ENCODE measurements around the gene ZDHHC7.
A peak's percentile ranks its signal among the peaks of the same experiment; 100 is the strongest.

Gene ZDHHC7

GRCh38 chr16:84989749-84990620, 21.4 kb downstream of the ZDHHC7 start:
- DNase-seq = no peak

DNA sequence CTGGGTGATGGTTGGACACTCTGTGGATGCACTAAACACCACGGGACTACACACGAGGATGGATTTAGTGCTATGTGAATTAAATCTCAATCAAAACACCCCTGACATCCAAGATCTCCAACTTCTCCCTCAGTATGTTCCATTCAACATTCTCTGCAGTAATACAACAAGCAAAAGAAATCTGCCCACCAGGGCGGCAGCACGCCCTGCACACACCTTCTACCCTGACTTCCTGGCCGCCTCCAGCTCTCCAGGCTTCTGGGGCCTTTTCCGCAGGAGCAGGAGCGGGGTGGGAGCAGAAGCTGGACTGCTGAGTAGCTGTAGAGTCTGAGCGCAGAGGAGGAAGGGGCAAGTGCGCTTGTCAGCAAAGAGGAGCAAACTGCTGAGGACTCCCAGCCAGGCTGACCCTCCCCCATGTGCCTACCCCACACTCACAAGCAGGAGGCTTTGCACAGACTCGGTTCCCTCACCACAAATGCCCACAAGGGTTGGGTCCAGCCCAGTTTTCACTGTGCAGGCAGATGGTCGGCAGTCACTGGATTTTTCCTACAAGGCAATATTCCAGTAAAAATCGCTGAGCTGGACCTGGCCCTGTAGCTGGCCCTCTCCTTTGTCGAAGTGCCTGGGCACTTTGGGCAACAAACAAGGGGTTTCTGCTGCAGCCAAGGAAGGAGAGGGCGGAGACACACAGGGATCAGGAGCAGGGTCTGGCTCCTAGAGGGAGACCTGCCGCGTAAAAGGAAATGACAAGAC, 22.8 kb downstream of the ZDHHC7 start:
- DNase-seq = no peak

- DNase-seq = no peak
Observed at GRCh38 chr16:84986879-84987278, 24.5 kb downstream of the ZDHHC7 start.

GRCh38 chr16:84986102-84986501, 25.2 kb downstream of the ZDHHC7 start:
- no peak for DNase-seq

DNA sequence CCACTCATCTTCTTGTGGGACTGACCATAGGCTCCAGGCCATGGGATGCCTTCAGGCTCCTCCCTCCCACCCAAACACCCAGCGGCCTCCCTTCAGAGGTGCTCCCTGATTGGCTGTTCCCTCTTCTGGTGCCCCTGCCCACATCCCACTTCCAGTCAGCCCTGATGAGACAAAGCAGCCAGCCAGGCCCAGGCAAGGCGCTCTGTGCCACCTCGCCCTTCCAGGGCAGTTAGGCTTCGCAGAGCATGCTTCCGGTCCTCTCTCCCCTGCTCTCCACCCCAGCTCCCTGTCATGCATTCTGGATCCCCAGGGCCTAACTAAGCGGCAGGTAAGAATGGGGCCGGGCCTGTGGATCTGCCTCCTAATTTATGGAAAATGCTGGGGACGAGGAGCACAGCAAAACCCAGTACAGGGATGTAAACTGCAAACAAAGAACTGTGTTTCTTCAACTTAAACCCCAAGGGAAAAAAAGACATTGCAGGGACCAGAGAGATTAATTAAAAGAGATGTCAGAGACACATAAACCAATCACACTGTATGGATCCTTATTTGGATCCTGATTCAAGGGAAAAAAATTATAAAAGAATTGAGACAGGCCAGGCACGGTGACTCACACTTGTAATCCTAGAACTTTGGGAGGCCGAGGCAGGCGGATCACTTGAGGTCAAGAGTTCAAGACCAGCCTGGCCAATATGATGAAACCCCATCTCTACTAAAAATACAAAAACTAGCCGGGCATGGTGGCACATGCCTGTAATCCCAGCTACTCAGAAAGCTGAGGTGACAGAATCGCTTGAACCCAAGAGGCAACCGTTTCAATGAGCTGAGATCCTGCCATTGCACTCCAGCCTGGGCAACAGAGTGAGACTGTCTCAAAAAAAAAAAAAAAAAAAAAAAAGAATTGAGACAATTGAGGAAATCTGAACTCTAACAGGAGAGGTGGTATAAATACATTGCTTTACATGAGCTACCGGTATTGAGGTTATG, 26.0 kb downstream of the ZDHHC7 start:
- no peak for DNase-seq

DNA sequence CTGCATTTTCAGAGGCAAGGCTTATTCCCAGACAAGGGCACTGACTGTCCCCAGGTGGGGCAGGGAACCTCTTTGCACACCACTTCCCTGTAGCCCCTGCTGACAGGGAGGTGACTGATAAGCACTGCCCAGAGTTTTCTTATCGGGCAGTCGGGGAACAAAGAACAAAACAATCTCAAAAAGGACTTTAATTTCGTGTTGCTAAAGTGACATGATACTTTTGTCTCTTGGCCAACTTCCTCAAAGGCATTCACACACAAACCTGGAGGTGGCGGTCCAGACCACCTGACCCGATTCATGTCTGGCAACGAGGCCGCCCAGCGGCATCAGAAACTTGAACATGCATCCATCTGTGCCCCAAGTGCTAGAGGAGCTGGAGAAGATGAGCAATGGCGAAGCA, 28.9 kb downstream of the ZDHHC7 start:
- DNase-seq = no peak

- DNase-seq = no peak
Observed at GRCh38 chr16:84979516-84979915, 31.8 kb downstream of the ZDHHC7 start.

DNA sequence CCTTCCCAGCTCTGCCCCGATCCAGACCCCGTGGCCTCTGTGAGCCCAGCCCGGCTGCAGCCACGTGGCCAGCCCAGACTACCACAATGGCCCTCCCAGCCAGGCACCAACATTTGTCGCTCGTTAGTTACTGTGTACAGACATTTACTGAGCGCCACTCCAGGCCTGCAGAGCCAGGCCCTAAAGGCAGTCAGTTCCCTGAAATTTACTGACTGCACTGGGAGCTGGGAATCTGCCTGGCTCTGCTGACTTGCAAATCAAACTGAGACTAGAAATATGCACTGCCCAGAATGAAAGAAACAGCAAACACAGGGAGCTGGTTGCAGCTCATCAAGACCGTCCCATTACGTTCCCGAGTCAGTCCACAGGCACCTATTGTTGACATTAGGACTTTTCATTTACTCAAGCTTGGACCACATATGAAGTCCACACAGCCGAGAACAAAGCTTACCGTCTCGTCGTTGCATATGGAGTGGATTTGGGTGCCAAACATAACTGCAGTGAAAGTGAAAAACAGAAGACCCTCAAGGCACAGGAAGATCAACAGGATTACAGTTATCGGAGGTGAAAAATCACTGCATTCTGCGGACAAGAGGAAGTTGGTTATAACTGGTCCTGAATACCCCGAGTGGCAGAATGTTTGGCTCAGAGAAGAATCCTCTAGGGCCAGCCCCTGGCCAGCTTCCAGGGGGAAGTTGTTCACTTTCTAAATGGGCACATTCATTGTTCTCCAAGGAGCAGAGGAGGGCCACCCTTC, 34.5 kb downstream of the ZDHHC7 start:
- DNase-seq = no peak

DNA sequence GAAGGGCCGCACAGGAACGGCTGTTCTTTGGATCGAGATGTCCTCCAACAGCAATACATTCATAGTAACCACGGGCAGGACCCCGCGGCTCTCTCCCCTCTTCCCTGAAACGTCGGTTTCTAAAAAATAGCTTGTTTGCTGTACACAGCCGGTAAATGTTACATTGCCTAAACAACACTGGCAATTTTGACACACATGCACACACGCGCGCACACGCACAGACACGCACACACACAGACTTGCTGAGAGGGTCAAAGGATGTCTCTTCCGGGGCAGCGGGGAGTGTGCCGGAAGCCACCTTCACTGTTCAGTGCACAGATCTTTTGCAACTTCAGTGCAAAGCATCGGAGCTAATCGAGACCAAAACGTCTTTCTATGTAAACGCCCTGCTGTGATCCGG, 35.8 kb downstream of the ZDHHC7 start:
- no peak for DNase-seq

DNA sequence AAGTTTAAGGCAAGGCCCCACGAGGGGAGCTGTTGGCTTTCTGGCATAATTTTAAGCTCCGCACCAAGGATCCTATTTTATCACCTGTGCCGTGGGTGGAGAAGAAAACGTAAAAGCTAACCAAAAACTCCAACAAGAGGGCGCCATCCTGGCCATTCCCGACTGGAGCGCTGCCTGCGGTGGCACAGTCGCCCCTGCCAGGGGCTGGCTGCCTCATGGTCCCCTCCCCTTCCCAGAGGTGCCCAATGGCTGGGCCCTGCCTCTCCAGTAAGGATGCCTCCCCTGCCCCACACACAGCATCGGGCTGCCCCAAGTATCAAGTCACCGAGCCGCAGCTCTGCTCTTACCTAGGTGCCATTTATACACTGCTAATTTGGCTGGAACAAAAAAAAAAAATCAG, 36.3 kb downstream of the ZDHHC7 start:
- no peak for DNase-seq

GRCh38 chr16:84973776-84974523, 37.4 kb downstream of the ZDHHC7 start:
- DNase-seq = no peak

GRCh38 chr16:84973236-84973635, 38.1 kb downstream of the ZDHHC7 start:
- DNase-seq = no peak

DNA sequence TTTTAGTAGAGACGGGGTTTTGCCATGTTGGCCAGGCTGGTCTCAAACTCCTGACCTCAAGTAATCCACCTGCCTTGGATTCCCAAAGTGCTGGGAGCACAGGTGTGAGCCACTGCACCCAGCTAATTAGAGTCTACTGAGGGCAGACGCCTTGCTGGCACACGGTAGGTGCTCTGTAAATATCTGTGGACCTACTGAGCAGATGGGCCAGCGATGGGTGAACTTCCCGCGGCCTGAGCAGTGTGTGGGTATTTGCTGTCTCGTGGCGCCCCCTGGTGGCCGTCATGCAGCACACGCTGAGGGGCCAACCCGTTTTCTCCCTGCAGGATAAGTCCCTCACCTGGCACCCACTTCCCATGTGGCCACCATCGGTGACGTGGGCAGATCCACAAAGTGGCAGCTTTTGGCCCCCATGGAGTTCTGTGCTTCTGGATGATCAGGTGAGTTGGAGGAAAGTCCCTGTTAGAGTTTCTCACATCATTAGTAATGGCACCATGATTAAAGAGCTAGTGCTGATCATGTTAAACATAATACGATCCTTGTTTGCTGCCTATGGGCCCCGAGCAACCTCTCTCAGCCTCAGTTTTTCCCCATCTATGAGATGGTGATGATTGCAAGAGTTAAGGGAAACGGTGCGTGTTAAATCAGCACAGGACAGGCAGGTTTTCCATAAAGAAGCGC, 40.7 kb downstream of the ZDHHC7 start:
- DNase-seq = peak in 1 of 2 experiments; percentile 54

DNA sequence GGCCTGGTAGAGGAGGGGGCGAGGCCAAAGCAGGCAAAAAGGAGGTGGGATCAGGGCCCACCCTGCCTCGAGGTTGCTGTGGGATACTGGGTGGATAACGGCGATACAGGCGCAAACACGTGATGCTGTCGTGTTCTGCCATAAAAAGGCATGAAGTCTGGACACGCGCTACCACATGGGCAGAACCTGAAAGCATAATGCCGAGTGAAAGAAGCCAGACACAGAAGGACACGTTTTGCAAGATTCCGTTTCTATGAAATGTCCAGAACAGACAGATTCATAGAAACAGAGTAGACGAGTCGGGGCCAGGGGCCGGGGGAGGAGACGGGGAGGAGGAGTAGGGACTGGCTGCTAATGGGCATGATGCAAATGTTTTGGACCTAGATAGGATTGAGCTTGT, 43.5 kb downstream of the ZDHHC7 start:
- DNase-seq = no peak

DNA sequence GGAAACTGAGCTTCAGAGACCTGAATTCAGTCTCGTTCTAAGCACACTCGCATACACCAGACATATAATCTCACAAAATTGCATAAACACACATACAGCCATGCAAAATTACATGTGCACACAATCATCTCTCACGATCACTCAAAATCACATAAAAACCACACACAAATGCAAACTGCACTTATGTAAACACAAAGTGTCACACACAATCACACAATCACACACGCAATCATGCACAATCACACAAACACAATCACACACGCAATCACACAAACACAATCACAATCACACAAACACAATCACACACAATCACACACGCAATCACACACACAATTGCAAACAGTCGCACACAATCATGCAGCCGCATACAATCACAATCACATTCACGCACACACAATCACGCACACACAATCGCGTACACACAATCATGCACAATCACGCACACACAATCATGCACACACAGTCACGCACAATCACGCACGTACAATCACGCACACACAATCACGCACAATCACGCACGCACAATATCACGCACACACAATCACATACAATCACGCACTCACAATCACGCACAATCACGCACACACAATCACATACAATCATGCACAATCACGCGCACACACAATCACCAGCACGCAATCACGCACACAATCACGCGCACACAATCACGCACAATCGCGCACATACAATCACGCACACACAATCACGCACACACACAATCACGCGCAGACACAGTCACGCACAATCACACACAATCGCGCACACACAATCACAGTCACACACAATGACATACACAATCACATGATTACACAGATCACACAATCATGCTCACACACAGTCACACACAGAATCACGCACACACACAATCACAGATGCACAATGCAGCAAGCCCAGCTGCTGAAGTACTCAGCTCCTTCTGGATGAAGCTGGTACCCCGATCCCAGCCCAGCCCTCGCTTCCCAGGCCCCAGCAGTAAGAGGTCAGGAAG, 45.6 kb downstream of the ZDHHC7 start:
- no peak for DNase-seq

DNA sequence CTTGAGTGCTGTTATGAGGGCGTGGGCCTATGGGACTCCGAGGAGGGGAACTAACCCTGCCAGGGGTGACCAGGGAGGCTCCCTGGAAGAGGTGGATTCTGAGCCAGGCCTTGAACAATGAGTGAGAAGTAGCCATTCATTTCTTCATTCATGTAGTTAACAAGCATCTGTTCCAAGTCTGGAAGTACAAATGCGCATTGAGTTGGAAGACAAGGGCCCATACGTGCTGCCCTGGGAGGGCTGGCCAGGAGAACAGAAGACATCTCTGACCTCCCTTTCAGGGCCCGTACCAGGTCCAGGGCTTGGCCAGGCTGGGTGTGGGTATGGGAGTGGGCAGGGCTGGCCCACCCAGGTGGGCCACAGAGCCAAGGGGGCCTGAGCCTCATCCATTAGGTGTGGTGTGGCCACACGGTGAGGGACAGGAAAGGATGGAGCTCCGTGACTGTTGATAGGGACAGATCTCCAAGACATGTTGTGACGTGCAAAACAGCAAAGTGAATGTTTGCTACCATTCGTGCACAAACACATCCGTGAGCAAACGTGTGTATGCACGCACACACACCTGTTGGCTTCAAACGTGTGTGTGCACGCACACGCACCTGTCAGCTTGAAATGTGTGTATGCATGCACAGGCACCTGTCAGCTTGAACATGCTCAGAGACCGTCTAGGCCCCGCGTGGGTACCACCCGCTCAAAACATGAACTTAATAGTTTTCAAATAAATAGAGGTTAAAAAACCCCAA, 46.8 kb downstream of the ZDHHC7 start:
- no peak for DNase-seq

GRCh38 chr16:84963066-84963465, 48.3 kb downstream of the ZDHHC7 start:
- no peak for DNase-seq

- DNase-seq = no peak
Observed at GRCh38 chr16:84960942-84961341, 50.4 kb downstream of the ZDHHC7 start.
